H9 (cell line): ENCODE measurements around the gene KRT12. TPM values are rescaled to one million over a fixed set of nuclear protein-coding genes. Genes with fewer than 3 reads are reported as not detected.

Experiments used
- DNase-seq: peaks from one replicate; pipeline ENCODE4 v3.0.0-alpha.2; 2017
- H2AFZ ChIP-seq: one replicate; pipeline ENCODE4 v1.6.1; 2013; ENCODE audit warnings: mild to moderate bottlenecking, low read length, control low read depth, moderate library complexity
- H2AK5ac ChIP-seq: 2 replicates; pipeline ENCODE4 v1.6.1; 2013; ENCODE audit warnings: low read length, control low read depth, mixed read lengths; ENCODE audit not compliant: insufficient read length
- H2BK120ac ChIP-seq: one replicate; pipeline ENCODE4 v1.6.1; 2013; ENCODE audit warnings: low read depth, mild to moderate bottlenecking, low read length, control low read depth, inconsistent platforms; ENCODE audit not compliant: poor library complexity, severe bottlenecking
- H2BK12ac ChIP-seq: 2 replicates; pipeline ENCODE4 v1.6.1; 2013; ENCODE audit warnings: low read length, control low read depth, mixed read lengths, low read depth; ENCODE audit not compliant: insufficient read length
- H2BK15ac ChIP-seq: 2 replicates; pipeline ENCODE4 v1.6.1; 2013; ENCODE audit warnings: low read depth, low read length, control low read depth
- H2BK20ac ChIP-seq: one replicate; pipeline ENCODE4 v1.6.1; 2013; ENCODE audit warnings: low read depth, mild to moderate bottlenecking, low read length, control low read depth, inconsistent platforms; ENCODE audit not compliant: poor library complexity, severe bottlenecking
- H2BK5ac ChIP-seq: 2 replicates; pipeline ENCODE4 v1.6.1; 2013; ENCODE audit warnings: low read length, control low read depth, mixed read lengths; ENCODE audit not compliant: insufficient read length
- H3K14ac ChIP-seq: 2 replicates; pipeline ENCODE4 v1.6.1; 2013; ENCODE audit warnings: low read length, control low read depth; ENCODE audit not compliant: insufficient read depth
- H3K18ac ChIP-seq: 2 replicates; pipeline ENCODE4 v1.6.1; 2013; ENCODE audit warnings: low read depth, mild to moderate bottlenecking, mixed read lengths, low read length, control low read depth; ENCODE audit not compliant: insufficient read length
- H3K23ac ChIP-seq: 2 replicates; pipeline ENCODE4 v1.6.1; 2013; ENCODE audit warnings: low read length, control low read depth, mixed read lengths, low read depth; ENCODE audit not compliant: insufficient read length
- H3K23me2 ChIP-seq: 2 replicates; pipeline ENCODE4 v1.6.1; 2013; ENCODE audit warnings: low read depth, mild to moderate bottlenecking, mixed read lengths, low read length, control low read depth; ENCODE audit not compliant: insufficient read length, poor library complexity, severe bottlenecking
- H3K27ac ChIP-seq: 2 replicates; pipeline ENCODE4 v1.5.1; 2013; ENCODE audit warnings: low read length, control low read depth, mixed read lengths, low read depth; ENCODE audit not compliant: insufficient read length
- H3K27me3 ChIP-seq: 2 replicates; pipeline ENCODE4 v1.6.1; 2013; ENCODE audit warnings: low read length, control low read depth, inconsistent platforms; ENCODE audit not compliant: insufficient read depth
- H3K4ac ChIP-seq: 2 replicates; pipeline ENCODE4 v1.6.1; 2013; ENCODE audit warnings: low read depth, mild to moderate bottlenecking, control low read depth, inconsistent platforms, low read length, moderate library complexity
- H3K4me1 ChIP-seq: 2 replicates; pipeline ENCODE4 v1.6.1; 2013; ENCODE audit warnings: low read length, control low read depth, inconsistent platforms; ENCODE audit not compliant: insufficient read depth
- H3K4me2 ChIP-seq: 2 replicates; pipeline ENCODE4 v1.6.1; 2013; ENCODE audit warnings: low read length, control low read depth, mixed read lengths; ENCODE audit not compliant: insufficient read length, insufficient read depth
- H3K56ac ChIP-seq: 2 replicates; pipeline ENCODE4 v1.6.1; 2013; ENCODE audit warnings: low read depth, mild to moderate bottlenecking, mixed read lengths, low read length, control low read depth; ENCODE audit not compliant: insufficient read length
- H3K79me1 ChIP-seq: 2 replicates; pipeline ENCODE4 v1.6.1; 2013; ENCODE audit warnings: low read depth, mild to moderate bottlenecking, moderate library complexity, low read length, control low read depth, inconsistent platforms; ENCODE audit not compliant: insufficient read depth, poor library complexity, severe bottlenecking
- H3K79me2 ChIP-seq: 2 replicates; pipeline ENCODE4 v1.6.1; 2013; ENCODE audit warnings: low read length, control low read depth, inconsistent platforms; ENCODE audit not compliant: insufficient read depth
- H3K9ac ChIP-seq: 2 replicates; pipeline ENCODE4 v1.6.1; 2013; ENCODE audit warnings: low read length, control low read depth, mixed read lengths; ENCODE audit not compliant: insufficient read length; ENCODE audit errors: extremely low read depth
- H3K9me3 ChIP-seq: one replicate; pipeline ENCODE4 v1.6.1; 2013; ENCODE audit warnings: low read depth, low read length, inconsistent platforms; ENCODE audit not compliant: control insufficient read depth
- H3T11ph ChIP-seq: one replicate; pipeline ENCODE4 v1.6.1; 2013; ENCODE audit warnings: mild to moderate bottlenecking, low read length, control low read depth, inconsistent platforms
- H4K20me1 ChIP-seq: one replicate; pipeline ENCODE4 v1.6.1; 2013; ENCODE audit not compliant: control insufficient read depth, insufficient read length, insufficient read depth
- H4K5ac ChIP-seq: 2 replicates; pipeline ENCODE4 v1.6.1; 2013; ENCODE audit warnings: low read depth, mild to moderate bottlenecking, mixed read lengths, low read length, control low read depth; ENCODE audit not compliant: insufficient read length
- H4K8ac ChIP-seq: replicated peaks from 2 replicates; pipeline ENCODE4 v1.6.1; 2013; ENCODE audit warnings: low read length, control low read depth, mixed read lengths, low read depth; ENCODE audit not compliant: insufficient read length
- H4K91ac ChIP-seq: 2 replicates; pipeline ENCODE4 v1.6.1; 2013; ENCODE audit warnings: low read depth, mild to moderate bottlenecking, moderate library complexity, mixed read lengths, low read length, control low read depth; ENCODE audit not compliant: insufficient read length
- H3K27ac Mint-ChIP-seq, 3 experiments: 2 replicates in 2 of 3; 3 replicates in 1 of 3; pipeline ENCODE4 v1.8.0; 2020 to 2021; ENCODE audit warnings: mixed read lengths in 3 of 3, mild to moderate bottlenecking in 1 of 3, moderate library complexity in 1 of 3
- H3K27me3 Mint-ChIP-seq: 2 replicates; pipeline ENCODE4 v1.8.0; 2021; ENCODE audit warnings: low read depth, mild to moderate bottlenecking, moderate library complexity, mixed read lengths
- H3K36me3 Mint-ChIP-seq, 3 experiments: 2 replicates in 2 of 3; 3 replicates in 1 of 3; pipeline ENCODE4 v1.8.0; 2020 to 2021; ENCODE audit warnings: low read depth in 3 of 3, mixed read lengths in 3 of 3; ENCODE audit not compliant: insufficient read depth in 1 of 3
- H3K4me1 Mint-ChIP-seq, 2 experiments: 2 replicates each; pipeline ENCODE4 v1.8.0; 2020; ENCODE audit warnings: mixed read lengths in 2 of 2
- H3K4me3 Mint-ChIP-seq, 2 experiments: 2 replicates in 1 of 2; 3 replicates in 1 of 2; pipeline ENCODE4 v1.8.0; 2020 to 2021; ENCODE audit warnings: mild to moderate bottlenecking in 2 of 2, mixed read lengths in 2 of 2, moderate library complexity in 1 of 2
- H3K9me3 Mint-ChIP-seq, 2 experiments: 2 replicates in 1 of 2; 3 replicates in 1 of 2; pipeline ENCODE4 v1.8.0; 2020; ENCODE audit warnings: mild to moderate bottlenecking in 2 of 2, mixed read lengths in 2 of 2, moderate library complexity in 1 of 2
- CTCF ChIP-seq: fragments of 200-600 bp; sonication (generic); conservative IDR thresholded peaks from 3 replicates; pipeline ENCODE4 v1.8.0; 2021; ENCODE audit warnings: antibody characterized with exemption, mild to moderate bottlenecking
- WGBS: extraction: QIAGEN DNeasy Blood & Tissue Kit; methylation state at CpG from one replicate; pipeline ENCODE4 v1.1.7; 2013; ENCODE audit warnings: missing lambda C conversion rate, low lambda C conversion rate, mixed read lengths; ENCODE audit not compliant: insufficient read length; ENCODE audit errors: extremely low coverage; 5-methylcytosine and 5-hydroxymethylcytosine counted together
- total RNA-seq: library from RNA; stranded (reverse); gene quantifications from 2 replicates; pipeline ENCODE4 v1.2.1, GENCODE V29; 2021

Gene KRT12
- total RNA-seq, 1 experiment from 2014 or later: not detected

- Mint-ChIP-seq H3K4me3 (no peak overlapping the region), H3K9me3 (no peaks in the 10 kb centered on the region), H3K36me3 (no peaks in the 10 kb centered on the region), H3K27me3 (peaks cover 4% of the 10 kb centered on the region), H3K4me1 (peaks cover 18 to 43% of the 10 kb centered on the region in 2 experiments), H3K27ac (no peak overlapping the region; a peak in 1 of 7 replicates)
- TF ChIP-seq CTCF: no peak
- H2BK15ac ChIP-seq: no peak overlapping the region
- H4K91ac ChIP-seq: no peak overlapping the region
- 0 out of 2 replicates have a peak, but pooled peaks cover 2% of the 10 kb centered on the region for H3K4me1 ChIP-seq
- H4K20me1 ChIP-seq: no peaks in the 10 kb centered on the region
- H4K8ac ChIP-seq: no peak overlapping the region
- H3K9ac ChIP-seq: no peak overlapping the region
- no peak overlapping the region for H4K5ac ChIP-seq
- H3T11ph ChIP-seq: no peak overlapping the region
- H3K23ac ChIP-seq: no peak overlapping the region
- no CpG with 5 or more reads among the region's 5 CpGs for WGBS
- H3K27ac ChIP-seq: no peak overlapping the region
- no peak overlapping the region for H3K4me2 ChIP-seq
- H3K56ac ChIP-seq: no peak overlapping the region
- no peaks in the 10 kb centered on the region for H3K79me2 ChIP-seq
- H3K9me3 ChIP-seq: no peaks in the 10 kb centered on the region
- no peak overlapping the region for H2BK20ac ChIP-seq
- no peak overlapping the region for H2AFZ ChIP-seq
- DNase-seq: no peak
- H3K23me2 ChIP-seq: no peaks in the 10 kb centered on the region
- no peak overlapping the region for H2BK12ac ChIP-seq
- no peak overlapping the region for H3K4ac ChIP-seq
- no peak overlapping the region for H3K18ac ChIP-seq
- H3K79me1 ChIP-seq: no peaks in the 10 kb centered on the region
- H2BK120ac ChIP-seq: no peak overlapping the region
- no peak overlapping the region for H2AK5ac ChIP-seq
- H3K27me3 ChIP-seq: no peaks in the 10 kb centered on the region
- no peak overlapping the region for H3K14ac ChIP-seq
- H2BK5ac ChIP-seq: no peak overlapping the region
Observed at GRCh38 chr17:40905370-40905769, 38.3 kb upstream of the KRT12 start.
